ENCODE results near the gene KRTAP10-1.
"Not testable (repeated sequence)": the region's sequence is repeated elsewhere in the genome, so short reads cannot be mapped to it uniquely, and the experiment has no call there.

The KRTAP10-1 gene

DNA sequence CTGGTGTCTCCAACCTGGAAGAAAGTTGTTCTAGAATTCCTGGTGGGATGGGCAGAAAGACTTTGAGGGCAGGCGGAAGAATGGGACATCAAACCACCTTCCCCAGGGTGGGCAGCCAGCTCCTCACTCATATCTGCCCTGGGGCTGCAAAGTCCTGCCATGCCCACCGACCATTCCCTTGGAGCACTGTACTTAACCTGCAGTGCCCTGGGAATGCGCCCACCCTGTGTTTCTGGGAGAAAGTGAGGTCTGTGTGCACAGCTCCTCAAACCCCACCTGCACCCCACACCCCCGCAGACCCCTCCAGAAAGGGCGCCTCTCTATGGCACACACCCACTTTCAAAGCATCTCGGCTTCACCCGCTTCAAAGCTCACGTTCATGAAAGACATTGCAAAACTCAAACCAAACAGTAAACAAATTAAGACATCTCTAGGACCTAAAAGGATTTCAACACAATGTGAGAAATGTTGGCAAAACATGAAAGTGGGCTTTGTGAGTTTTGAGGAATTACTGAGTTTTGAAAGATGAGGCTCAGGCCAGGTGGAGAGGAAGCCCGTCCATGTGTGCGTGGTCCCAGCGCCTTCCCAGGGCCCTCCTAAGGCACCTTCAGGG lies 25.1 kb downstream of the KRTAP10-1 start:
- no peak for DNase-seq

GRCh38 chr21:44514218-44514520 lies 25.8 kb downstream of the KRTAP10-1 start:
- no peak for DNase-seq

GRCh38 chr21:44513389-44514217 lies 26.4 kb downstream of the KRTAP10-1 start:
- no peak for DNase-seq

- DNase-seq = no peak
Observed at GRCh38 chr21:44512496-44513388, 27.3 kb downstream of the KRTAP10-1 start.

- DNase-seq = no peak
Observed at GRCh38 chr21:44511938-44512275, 28.1 kb downstream of the KRTAP10-1 start.

- DNase-seq = no peak
Observed at GRCh38 chr21:44511219-44511937, 28.6 kb downstream of the KRTAP10-1 start.

DNA sequence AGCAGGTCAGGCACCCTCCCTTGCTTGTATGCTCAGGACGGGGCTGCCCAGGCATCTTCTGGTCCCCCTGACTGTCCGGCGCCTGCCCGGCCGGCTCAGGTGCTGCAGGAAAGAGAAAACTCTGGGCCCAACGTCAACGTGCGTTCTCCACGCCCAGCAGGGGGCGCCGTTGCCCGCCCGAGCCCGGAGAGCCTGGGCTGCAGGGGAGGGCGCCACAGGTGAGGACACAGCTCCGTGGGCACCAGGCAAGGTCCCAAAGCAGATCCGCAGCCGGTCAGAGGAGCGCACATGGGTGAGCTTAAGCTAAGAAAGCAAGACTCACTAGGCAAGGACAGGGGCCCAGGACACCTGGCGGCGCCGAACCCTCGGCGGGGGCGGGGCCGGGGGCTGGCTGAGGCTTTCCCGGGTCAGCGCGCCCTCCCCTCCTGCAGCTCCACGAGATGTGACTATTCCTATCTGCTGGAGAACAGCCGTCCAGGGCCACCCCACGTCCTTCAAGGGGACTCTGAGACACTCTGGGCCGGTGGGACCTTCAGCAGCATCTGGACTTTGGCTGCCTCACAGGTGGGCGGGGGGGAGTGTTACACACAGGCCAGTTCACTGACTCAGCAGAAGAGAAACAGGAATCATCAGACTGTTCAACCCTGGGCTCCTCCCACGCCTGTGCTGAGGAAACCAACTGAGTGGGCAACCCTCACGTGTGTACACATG lies 29.3 kb downstream of the KRTAP10-1 start:
- DNase-seq = peak; percentile 35

DNA sequence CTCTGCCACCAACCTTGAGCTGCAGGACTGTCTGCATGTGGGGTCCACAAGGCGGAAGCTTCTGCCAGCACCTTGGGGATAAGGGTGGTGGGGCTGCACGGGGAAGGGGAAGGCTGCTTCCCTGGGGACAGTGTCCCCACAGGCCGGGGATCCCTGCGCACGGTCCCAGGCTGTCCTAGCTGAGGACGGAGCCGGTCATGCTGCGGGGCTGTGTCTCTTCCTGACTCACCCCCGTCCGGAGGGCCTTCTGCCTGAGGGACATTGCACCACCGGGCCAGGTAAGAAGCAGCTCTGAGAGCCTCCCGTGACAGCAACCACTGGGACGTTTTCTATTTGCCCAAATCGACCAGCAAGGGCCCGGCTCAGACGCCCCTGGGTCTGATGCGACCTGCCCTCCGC lies 29.9 kb downstream of the KRTAP10-1 start:
- no peak for DNase-seq

- no peak for DNase-seq
Observed at GRCh38 chr21:44509539-44509938, 30.5 kb downstream of the KRTAP10-1 start.

DNA sequence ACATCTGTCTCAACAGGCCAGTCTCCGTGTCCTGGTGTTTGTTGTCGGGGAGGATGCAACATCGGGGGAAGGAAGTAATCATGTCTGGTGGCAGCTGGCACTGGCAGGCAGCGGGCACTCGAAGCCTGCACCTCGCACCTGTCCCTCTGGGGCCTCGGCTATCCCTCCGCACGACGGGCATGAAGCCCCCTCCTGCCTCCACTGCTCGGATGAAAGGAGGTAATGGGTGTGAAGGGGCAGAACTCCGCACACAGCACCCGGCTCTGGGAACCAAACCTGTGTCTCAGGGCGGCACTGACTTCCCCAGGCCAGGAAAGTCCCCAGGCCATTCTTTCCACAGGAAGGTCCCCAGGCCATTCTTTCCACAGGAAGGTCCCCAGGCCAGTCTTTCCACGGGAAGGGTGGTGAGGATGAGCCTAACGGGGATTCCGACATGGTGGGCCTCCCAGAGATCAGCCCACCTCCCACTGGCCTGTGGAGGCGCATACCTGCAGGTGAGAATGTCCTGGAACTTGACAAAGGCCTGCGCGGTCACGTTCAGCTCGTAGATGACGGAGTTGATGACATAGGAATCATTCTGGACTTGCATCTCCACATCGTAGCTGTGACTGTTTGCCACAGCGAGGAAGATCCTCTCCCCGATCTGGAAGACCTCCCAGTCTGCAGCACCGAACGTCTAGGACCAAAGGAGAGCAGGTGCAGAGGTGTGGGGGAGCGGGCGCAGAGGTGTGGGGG lies 31.1 kb downstream of the KRTAP10-1 start:
- DNase-seq = no peak

DNA sequence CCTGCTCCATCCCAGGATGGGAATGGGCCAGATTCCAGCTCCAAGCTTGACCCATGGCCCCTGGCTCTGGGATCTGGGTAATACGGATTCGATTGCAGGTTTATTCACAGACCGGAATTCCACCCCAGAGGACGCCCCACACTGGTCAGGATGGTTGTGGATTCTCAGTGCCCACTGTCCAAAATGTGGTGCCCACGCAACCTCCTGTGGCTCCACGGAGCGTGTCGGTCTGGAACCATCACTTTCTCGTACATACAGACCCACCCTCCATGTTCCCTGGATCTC lies 31.6 kb downstream of the KRTAP10-1 start:
- DNase-seq = no peak

- DNase-seq = no peak
Observed at GRCh38 chr21:44507673-44508425, 32.1 kb downstream of the KRTAP10-1 start.

- no peak for DNase-seq
Observed at GRCh38 chr21:44506279-44507255, 33.4 kb downstream of the KRTAP10-1 start.

DNA sequence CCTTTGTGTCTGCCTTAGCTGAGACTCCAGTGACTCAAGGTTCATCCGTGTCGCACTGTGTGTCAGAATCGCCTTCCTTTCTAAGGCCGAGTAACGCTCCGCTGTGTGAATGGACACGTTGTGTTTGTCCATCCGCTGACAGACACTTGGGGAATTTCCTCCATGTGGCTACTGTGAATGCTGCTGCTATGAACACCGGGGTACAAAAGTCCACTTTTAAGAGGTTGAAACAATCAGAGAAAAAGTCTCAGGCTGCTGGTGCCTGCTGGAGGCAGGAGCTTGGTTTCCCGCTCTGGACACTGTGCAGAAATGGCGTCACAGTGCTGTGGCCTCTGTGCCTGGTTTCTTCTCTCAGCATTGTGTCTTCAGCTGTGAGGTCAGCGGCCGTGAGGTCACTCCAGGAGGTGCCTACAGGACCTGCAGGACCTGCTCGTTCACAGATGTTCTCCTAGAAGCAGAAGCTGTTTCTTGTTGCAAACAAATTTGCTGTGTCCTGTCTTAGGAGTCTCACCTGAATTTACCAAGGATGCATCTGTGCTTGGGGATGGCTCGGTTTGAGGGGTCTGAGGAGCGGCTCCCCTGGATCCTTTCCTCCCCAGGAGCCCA lies 34.2 kb downstream of the KRTAP10-1 start:
- no peak for DNase-seq

DNA sequence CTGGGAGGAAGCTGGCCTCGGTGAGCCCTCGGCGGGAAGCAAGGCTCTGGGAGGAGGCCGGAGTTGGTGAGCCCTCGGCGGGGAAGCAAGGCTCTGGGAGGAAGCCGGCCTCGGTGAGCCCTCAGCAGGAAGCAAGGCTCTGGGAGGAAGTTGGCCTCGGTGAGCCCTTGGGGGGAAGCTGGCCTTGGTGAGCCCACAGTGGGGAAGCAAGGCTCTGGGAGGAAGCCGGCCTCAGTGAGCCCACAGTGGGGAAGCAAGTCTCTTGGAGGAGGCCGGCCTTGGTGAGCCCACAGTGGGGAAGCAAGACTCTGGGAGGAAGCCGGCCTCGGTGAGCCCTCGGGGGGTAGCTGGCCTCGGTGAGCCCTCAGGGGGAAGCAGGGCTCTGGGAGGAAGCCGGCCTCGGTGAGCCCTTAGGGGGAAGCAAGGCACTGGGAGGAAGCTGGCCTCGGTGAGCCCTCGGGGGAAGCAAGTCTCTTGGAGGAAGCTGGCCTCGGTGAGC lies 36.0 kb downstream of the KRTAP10-1 start:
- DNase-seq = no peak

DNA sequence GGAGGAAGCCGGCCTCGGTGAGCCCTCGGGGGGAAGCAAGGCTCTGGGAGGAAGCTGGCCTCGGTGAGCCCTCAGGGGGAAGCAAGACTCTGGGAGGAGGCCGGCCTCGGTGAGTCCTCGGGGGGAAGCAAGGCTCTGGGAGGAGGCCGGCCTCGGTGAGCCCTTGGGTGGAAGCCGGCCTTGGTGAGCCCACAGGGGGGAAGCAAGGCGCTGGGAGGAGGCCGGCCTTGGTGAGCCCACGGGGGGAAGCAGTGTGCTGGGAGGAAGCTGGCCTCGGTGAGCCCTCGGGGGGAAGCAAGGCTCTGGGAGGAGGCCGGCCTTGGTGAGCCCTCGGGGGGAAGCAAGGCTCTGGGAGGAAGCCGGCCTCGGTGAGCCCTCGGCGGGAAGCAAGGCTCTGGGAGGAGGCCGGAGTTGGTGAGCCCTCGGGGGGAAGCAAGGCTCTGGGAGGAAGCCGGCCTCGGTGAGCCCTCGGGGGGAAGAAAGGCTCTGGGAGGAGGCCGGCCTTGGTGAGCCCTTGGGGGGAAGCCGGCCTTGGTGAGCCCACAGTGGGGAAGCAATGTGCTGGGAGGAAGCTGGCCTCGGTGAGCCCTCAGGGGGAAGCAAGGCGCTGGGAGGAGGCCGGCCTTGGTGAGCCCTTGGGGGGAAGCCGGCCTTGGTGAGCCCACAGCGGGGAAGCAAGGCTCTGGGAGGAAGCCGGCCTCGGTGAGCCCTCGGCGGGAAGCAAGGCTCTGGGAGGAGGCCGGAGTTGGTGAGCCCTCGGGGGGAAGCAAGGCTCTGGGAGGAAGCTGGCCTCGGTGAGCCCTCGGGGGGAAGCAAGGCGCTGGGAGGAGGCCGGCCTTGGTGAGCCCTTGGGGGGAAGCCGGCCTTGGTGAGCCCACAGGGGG lies 36.7 kb downstream of the KRTAP10-1 start:
- not testable (repeated sequence) for DNase-seq

DNA sequence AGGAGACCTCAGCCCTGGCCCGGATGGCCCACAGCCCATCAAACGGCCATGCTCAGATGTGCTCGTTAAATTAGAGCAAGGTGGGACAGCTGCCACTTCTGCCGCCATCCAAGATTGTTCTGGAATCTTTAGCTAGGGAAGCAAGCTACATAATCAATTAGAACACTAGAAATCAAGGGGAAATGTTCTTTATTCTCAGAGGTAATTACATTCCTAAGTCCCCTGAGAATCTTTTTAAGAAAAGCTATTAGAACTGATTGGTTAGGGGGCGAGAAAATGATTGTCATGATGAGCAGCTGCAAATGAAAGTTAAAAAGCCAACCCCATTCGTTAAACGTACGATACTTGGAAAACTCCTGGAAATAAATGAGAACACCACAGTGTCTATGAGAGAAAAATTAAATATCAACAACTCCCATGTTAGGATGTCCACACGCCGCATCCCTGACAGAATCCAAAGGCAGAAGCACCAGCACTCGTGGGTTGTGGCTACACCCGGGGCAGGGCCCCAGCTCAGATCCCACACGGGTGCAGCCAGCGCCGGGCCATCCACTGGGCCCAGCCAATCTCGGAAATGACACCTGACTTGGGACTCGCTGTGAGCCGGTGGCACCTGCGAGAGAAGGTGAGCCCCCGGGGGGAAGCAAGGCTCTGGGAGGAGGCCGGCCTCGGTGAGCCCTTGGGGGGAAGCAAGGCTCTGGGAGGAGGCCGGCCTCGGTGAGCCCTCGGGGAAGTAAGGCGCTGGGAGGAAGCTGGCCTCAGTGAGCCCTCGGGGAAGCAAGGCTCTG lies 37.6 kb downstream of the KRTAP10-1 start:
- DNase-seq = no peak
